Middle frontal gyrus (tissue), 1 donor: ENCODE data around the gene DUSP22.

Experiments used
- DNase-seq: peaks from one replicate; pipeline ENCODE4 v3.0.0-alpha.2; 2015; ENCODE audit warnings: low spot score; ENCODE audit errors: extremely low spot score

DUSP22 gene

GRCh38 chr6:296151-297122 lies 4.2 kb downstream of the DUSP22 start:
- no peak for DNase-seq

- no peak for DNase-seq
These were observed 5.4 kb downstream of the DUSP22 start for GRCh38 chr6:297571-298232.

GRCh38 chr6:298233-299103 lies 6.2 kb downstream of the DUSP22 start:
- no peak for DNase-seq

- DNase-seq = no peak
These were observed 7.1 kb downstream of the DUSP22 start for GRCh38 chr6:299104-299980.

- no peak for DNase-seq
These were observed 7.7 kb downstream of the DUSP22 start for GRCh38 chr6:300026-300425.

GRCh38 chr6:300494-301198 lies 8.4 kb downstream of the DUSP22 start:
- no peak for DNase-seq

- DNase-seq = no peak
These were observed 9.2 kb downstream of the DUSP22 start for GRCh38 chr6:301526-301925.

- no peak for DNase-seq
These were observed 9.8 kb downstream of the DUSP22 start for GRCh38 chr6:301929-302705.

GRCh38 chr6:302760-303159 lies 10.5 kb downstream of the DUSP22 start:
- DNase-seq = no peak

- no peak for DNase-seq
These were observed 11.0 kb downstream of the DUSP22 start for GRCh38 chr6:303263-303662.

GRCh38 chr6:303948-304558 lies 11.8 kb downstream of the DUSP22 start:
- no peak for DNase-seq

- no peak for DNase-seq
These were observed 12.6 kb downstream of the DUSP22 start for GRCh38 chr6:304833-305370.

- no peak for DNase-seq
These were observed 13.3 kb downstream of the DUSP22 start for GRCh38 chr6:305371-306206.

- DNase-seq = no peak
These were observed 14.4 kb downstream of the DUSP22 start for GRCh38 chr6:306641-307061.

- DNase-seq = no peak
These were observed 15.0 kb downstream of the DUSP22 start for GRCh38 chr6:307065-307814.

- no peak for DNase-seq
These were observed 15.6 kb downstream of the DUSP22 start for GRCh38 chr6:307874-308273.

- DNase-seq = no peak
These were observed 16.0 kb downstream of the DUSP22 start for GRCh38 chr6:308307-308706.
